Caki2 (cell line): Measurements from ENCODE around the gene PKIG. TPM values are rescaled to one million over a fixed set of nuclear protein-coding genes. Genes with fewer than 3 reads are reported as not detected.

Experiments used
- DNase-seq: peaks from one replicate; pipeline ENCODE4 v3.0.0-alpha.2; 2015; ENCODE audit warnings: low read depth
- in situ Hi-C: cut with HindIII; loops from 2 replicates; pipeline ENCODE4 v1.10.0; 2016; ENCODE audit warnings: low sequenced_read_pairs, low pct_unique_long_range_greater_than_20kb, mixed read lengths
- total RNA-seq: library from RNA; depleted of rRNA; stranded (reverse); fragments of >200 nt; shearing (Covaris generic); gene quantifications from 2 replicates; pipeline ENCODE4 v1.2.3, GENCODE V29; 2014; ENCODE audit warnings: low replicate concordance

PKIG gene
- total RNA-seq, 1 experiment from 2014 or later, result 58.1 TPM

- no peak for DNase-seq
- in situ Hi-C loops, result no loop called here
Measured at GRCh38 chr20:44626278-44626677, 43.9 kb downstream of the PKIG start.

GRCh38 chr20:44627364-44628010, 45.1 kb downstream of the PKIG start:
- in situ Hi-C loops, result no loop called here
- DNase-seq, result no peak

GRCh38 chr20:44629017-44629385, 46.6 kb downstream of the PKIG start:
- DNase-seq, result no peak
- in situ Hi-C loops, result no loop called here

GRCh38 chr20:44629542-44629941, 47.2 kb downstream of the PKIG start:
- in situ Hi-C loops, result no loop called here

GRCh38 chr20:44630297-44630696, 47.9 kb downstream of the PKIG start:
- in situ Hi-C loops, result no loop called here
- DNase-seq, result no peak

More at GRCh38 chr20:44629542-44629941, 47.2 kb downstream of the PKIG start:
- DNase-seq, result no peak

- in situ Hi-C loops, result no loop called here
- DNase-seq, result no peak
Measured at GRCh38 chr20:44632103-44632752, 49.8 kb downstream of the PKIG start.

GRCh38 chr20:44633187-44633810, 50.9 kb downstream of the PKIG start:
- in situ Hi-C loops, result no loop called here
- no peak for DNase-seq

GRCh38 chr20:44633872-44634600, 51.7 kb downstream of the PKIG start:
- in situ Hi-C loops, result no loop called here
- no peak for DNase-seq

- in situ Hi-C loops, result no loop called here
- DNase-seq, result no peak
Measured at GRCh38 chr20:44635877-44636276, 53.5 kb downstream of the PKIG start.

GRCh38 chr20:44637042-44637441, 54.7 kb downstream of the PKIG start:
- DNase-seq, result no peak
- in situ Hi-C loops, result no loop called here

- in situ Hi-C loops, result no loop called here
- DNase-seq, result no peak
Measured at GRCh38 chr20:44637522-44638372, 55.4 kb downstream of the PKIG start.

- DNase-seq, result no peak
- in situ Hi-C loops, result no loop called here
Measured at GRCh38 chr20:44640522-44640921, 58.1 kb downstream of the PKIG start.

- in situ Hi-C loops, result no loop called here
- no peak for DNase-seq
Measured at GRCh38 chr20:44641325-44641724, 58.9 kb downstream of the PKIG start.

GRCh38 chr20:44642203-44643153, 60.1 kb downstream of the PKIG start:
- in situ Hi-C loops, result no loop called here
- peak; percentile 96 for DNase-seq

GRCh38 chr20:44643154-44643519, 60.8 kb downstream of the PKIG start:
- in situ Hi-C loops, result no loop called here
- DNase-seq, result no peak

- DNase-seq, result peak; percentile 82
- in situ Hi-C loops, result no loop called here
Measured at GRCh38 chr20:44643596-44644229, 61.3 kb downstream of the PKIG start.

- in situ Hi-C loops, result no loop called here
- DNase-seq, result no peak
Measured at GRCh38 chr20:44644230-44644617, 61.8 kb downstream of the PKIG start.
